GM12865 (cell line): Measurements from ENCODE around the gene BTBD18.
A peak's percentile ranks its signal among the peaks of the same experiment; 100 is the strongest.

Experiments
- DNase-seq: peaks from one replicate; pipeline ENCODE4 v3.0.0; 2010; ENCODE audit warnings: low read depth
- H3K4me3 ChIP-seq: 2 replicates; pipeline ENCODE4 v1.5.1; 2011; ENCODE audit warnings: mild to moderate bottlenecking, low read depth, low read length, control low read depth
- CTCF ChIP-seq: IDR thresholded peaks from 2 replicates; pipeline ENCODE4 v1.5.1; 2011; ENCODE audit warnings: low read length, control low read depth, low read depth, inconsistent platforms; ENCODE audit not compliant: insufficient read depth; ENCODE audit errors: missing control alignments

BTBD18 gene

GRCh38 chr11:57785072-57785471, 33.5 kb upstream of the BTBD18 start:
- no peak overlapping the region for H3K4me3 ChIP-seq
- TF ChIP-seq CTCF = no peak
- peak; percentile 29 for DNase-seq

- no peak overlapping the region for H3K4me3 ChIP-seq
- DNase-seq = no peak
- no peak for TF ChIP-seq CTCF
Observed at GRCh38 chr11:57781529-57781943, 29.9 kb upstream of the BTBD18 start.

GRCh38 chr11:57779276-57779675, 27.7 kb upstream of the BTBD18 start:
- DNase-seq = no peak
- no peak for TF ChIP-seq CTCF
- no peak overlapping the region for H3K4me3 ChIP-seq

- no peak overlapping the region for H3K4me3 ChIP-seq
- DNase-seq = no peak
- TF ChIP-seq CTCF = no peak
Observed at GRCh38 chr11:57778318-57779037, 26.9 kb upstream of the BTBD18 start.

- H3K4me3 ChIP-seq = no peak overlapping the region
- TF ChIP-seq CTCF = no peak
- DNase-seq = no peak
Observed at GRCh38 chr11:57777969-57778317, 26.3 kb upstream of the BTBD18 start.

GRCh38 chr11:57776577-57777210, 25.1 kb upstream of the BTBD18 start:
- TF ChIP-seq CTCF = no peak
- DNase-seq = no peak
- no peak overlapping the region for H3K4me3 ChIP-seq
